MM.1S (cell line): ENCODE data around the gene NSF.

Source experiments
- EZH2 ChIP-seq: fragments of 300-600 bp; sonication (generic); optimal IDR thresholded peaks from 2 replicates; pipeline ENCODE3; 2017; ENCODE audit warnings: low read depth, mild to moderate bottlenecking, antibody characterized with exemption, low read length, mixed read lengths
- TF ChIP-seq, protein P1 (sequence below): fragments of 300-600 bp; sonication (generic); IDR thresholded peaks from 2 replicates; pipeline ENCODE4 v1.5.1; 2016; ENCODE audit warnings: antibody characterized with exemption, low read length, mixed read lengths

DNA sequence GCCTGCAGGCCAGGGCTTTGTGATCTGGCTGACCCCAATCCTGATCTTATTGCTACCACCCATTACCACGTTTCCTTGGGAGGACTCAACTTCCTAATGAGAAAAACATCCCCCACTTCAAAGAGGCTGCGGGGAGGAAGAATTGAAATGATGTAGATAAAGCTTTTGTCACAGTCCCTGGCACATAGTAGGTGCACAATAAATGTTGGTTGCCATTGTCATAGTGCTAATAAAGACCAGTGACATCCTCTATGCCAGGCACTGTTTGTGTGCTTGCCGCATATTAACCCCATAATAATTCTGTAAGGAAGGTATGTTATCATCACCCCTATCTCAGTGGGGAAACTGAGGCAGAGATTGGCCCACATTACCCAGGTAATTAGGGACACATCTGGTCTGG lies 205.6 kb downstream of the NSF start:
- TF ChIP-seq, protein P1, sequence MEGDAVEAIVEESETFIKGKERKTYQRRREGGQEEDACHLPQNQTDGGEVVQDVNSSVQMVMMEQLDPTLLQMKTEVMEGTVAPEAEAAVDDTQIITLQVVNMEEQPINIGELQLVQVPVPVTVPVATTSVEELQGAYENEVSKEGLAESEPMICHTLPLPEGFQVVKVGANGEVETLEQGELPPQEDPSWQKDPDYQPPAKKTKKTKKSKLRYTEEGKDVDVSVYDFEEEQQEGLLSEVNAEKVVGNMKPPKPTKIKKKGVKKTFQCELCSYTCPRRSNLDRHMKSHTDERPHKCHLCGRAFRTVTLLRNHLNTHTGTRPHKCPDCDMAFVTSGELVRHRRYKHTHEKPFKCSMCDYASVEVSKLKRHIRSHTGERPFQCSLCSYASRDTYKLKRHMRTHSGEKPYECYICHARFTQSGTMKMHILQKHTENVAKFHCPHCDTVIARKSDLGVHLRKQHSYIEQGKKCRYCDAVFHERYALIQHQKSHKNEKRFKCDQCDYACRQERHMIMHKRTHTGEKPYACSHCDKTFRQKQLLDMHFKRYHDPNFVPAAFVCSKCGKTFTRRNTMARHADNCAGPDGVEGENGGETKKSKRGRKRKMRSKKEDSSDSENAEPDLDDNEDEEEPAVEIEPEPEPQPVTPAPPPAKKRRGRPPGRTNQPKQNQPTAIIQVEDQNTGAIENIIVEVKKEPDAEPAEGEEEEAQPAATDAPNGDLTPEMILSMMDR = no peak
- no peak for TF ChIP-seq EZH2
